T-helper 17 cell (primary cell): ENCODE data around the gene FYB1. TPM values are rescaled to one million over a fixed set of nuclear protein-coding genes. Genes with fewer than 3 reads are reported as not detected.
"Not testable (repeated sequence)": the region's sequence is repeated elsewhere in the genome, so short reads cannot be mapped to it uniquely, and the experiment has no call there.

Experiments used
- ATAC-seq: fragments of 150-1000 bp; cut with Tn5 transposase; 2 replicates; pipeline ENCODE4 v1.10.0; 2021; ENCODE audit warnings: mild to moderate bottlenecking, moderate library complexity
- DNase-seq, 3 donors: peaks; one replicate each; pipeline versions ENCODE4 v3.0.0 to v3.0.0-alpha.2; 2020 to 2021
- H3K9me3 ChIP-seq: one replicate; pipeline ENCODE4 v1.7.0; 2013; ENCODE audit warnings: low read length, mild to moderate bottlenecking; ENCODE audit not compliant: control insufficient read depth, poor library complexity, severe bottlenecking
- H3K27ac Mint-ChIP-seq: one replicate; pipeline ENCODE4 v1.8.0; 2022; ENCODE audit warnings: mild to moderate bottlenecking, moderate library complexity, mixed read lengths
- H3K27me3 Mint-ChIP-seq: one replicate; pipeline ENCODE4 v1.8.0; 2022; ENCODE audit warnings: mixed read lengths
- H3K36me3 Mint-ChIP-seq: one replicate; pipeline ENCODE4 v1.8.0; 2022; ENCODE audit warnings: low read depth, mixed read lengths
- H3K4me1 Mint-ChIP-seq: one replicate; pipeline ENCODE4 v1.8.0; 2022; ENCODE audit warnings: mild to moderate bottlenecking, mixed read lengths
- H3K4me3 Mint-ChIP-seq: one replicate; pipeline ENCODE4 v1.8.0; 2022; ENCODE audit warnings: mild to moderate bottlenecking, moderate library complexity, mixed read lengths
- total RNA-seq, 4 donors: library from RNA in 2 of 4; stranded (reverse) in 2 of 4; gene quantifications; one replicate each; pipeline ENCODE4 v1.2.3 and lab custom pipeline; 2022 to 2026

FYB1 gene
- total RNA-seq, 2 donors from 2014 or later, result 499 to 517 TPM

DNA sequence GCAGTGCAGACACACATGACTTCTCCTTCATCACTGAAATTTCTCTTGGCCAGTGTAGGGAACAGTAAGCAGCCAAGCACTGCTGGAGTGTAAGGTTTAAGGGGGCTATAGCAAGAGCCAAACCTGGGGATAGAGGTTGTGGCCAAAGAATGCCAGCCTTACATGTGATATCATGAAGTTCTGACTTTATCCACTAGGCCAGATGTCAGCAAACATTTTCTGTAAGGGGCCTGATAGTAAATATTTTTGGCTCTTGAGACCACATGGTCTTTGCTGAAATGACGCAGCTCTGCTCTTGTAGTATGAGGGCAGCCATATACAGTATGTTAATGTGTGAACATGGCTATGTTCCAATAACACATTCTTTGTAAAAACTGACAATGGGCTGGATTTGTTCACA is 29.7 kb upstream of the FYB1 start:
- H3K4me1 Mint-ChIP-seq, result no peaks in the 10 kb centered on the region
- DNase-seq (no peak), ATAC-seq (no peak)
- H3K9me3 ChIP-seq, result no peaks in the 10 kb centered on the region
- H3K27ac Mint-ChIP-seq, result no peak overlapping the region
- H3K27me3 Mint-ChIP-seq, result no peaks in the 10 kb centered on the region
- no peaks in the 10 kb centered on the region for H3K36me3 Mint-ChIP-seq
- no peak overlapping the region for H3K4me3 Mint-ChIP-seq

DNA sequence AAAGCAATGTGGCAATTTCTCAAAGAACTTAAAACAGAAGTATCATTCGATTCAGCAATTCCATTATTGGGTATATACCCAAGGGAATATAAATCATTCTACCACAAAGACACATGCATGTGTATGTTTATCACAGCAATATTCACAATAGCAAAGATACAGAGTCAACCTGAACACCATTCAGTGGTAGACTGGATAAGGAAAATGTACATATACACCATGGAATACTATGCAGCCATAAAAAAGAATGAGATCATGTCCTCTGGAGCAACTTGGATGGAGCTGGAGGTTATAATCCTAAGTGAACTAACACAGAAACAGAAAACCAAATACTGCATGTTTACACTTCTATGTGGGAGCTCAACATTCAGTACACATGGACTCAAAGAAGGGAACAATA is 21.4 kb upstream of the FYB1 start:
- DNase-seq, result no peak
- no peaks in the 10 kb centered on the region for H3K4me1 Mint-ChIP-seq
- no peaks in the 10 kb centered on the region for H3K9me3 ChIP-seq
- ATAC-seq, result no peak
- no peak overlapping the region for H3K27ac Mint-ChIP-seq
- no peaks in the 10 kb centered on the region for H3K27me3 Mint-ChIP-seq
- H3K4me3 Mint-ChIP-seq, result no peak overlapping the region
- no peaks in the 10 kb centered on the region for H3K36me3 Mint-ChIP-seq

DNA sequence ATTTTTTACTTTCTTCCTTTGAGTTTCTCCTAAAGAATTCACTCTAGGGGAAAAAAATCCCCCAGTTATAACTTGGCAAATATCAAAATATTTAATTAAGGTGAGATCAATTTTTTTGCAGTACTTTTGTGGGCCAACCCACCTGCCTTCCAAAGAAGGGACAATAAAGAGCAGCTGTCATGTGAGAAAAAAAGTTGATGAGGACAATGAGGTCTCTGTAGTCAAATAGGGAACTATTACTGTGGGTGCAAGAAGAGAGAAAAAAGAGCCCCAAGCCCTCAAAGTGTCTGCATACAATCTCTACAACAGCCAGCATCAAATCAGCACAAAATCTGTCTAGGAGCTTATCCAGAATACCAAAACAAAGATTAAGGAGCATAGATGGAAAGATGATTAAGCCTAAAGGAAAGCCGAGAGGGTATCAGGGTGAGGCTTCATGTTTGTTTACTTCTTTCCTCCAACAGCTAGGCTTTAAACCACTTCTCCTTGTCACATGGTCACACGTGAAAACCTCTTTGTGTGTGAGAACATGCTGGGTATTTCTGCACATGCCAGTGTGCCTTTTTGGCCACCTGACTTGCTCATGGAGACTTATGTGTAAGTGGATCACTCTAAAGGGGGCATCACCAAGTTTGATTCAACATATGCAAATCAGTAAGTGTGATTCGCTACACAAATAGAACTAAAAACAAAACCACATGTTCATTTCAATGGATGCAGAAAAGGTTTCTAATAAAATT is 19.2 kb upstream of the FYB1 start:
- Mint-ChIP-seq H3K27me3 (no peaks in the 10 kb centered on the region), H3K27ac (no peak overlapping the region), H3K4me3 (no peak overlapping the region), H3K36me3 (no peaks in the 10 kb centered on the region), H3K4me1 (no peaks in the 10 kb centered on the region)
- H3K9me3 ChIP-seq, result no peaks in the 10 kb centered on the region
- ATAC-seq (no peak), DNase-seq (no peak)

DNA sequence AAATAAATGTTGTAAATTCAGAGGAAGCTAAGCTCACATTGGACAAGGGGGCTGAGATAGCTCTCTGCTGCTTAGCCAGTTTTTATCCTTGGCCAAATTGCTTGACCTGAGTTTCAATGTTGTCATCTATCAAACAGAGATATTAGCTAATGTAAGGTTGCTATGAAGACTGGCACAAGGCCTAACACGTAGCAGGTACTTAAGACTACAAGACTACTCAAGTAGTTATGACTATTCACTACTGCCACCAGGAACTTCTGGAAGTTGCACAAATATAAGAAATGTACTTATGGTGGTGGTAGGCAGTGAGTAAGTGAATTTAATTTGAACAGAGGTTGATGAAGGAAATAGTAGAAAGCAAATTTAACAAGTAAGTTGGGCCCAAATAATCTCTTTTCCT is 17.4 kb upstream of the FYB1 start:
- no peaks in the 10 kb centered on the region for H3K36me3 Mint-ChIP-seq
- DNase-seq (no peak), ATAC-seq (no peak)
- H3K4me3 Mint-ChIP-seq, result no peak overlapping the region
- H3K9me3 ChIP-seq, result no peaks in the 10 kb centered on the region
- H3K27me3 Mint-ChIP-seq, result no peaks in the 10 kb centered on the region
- H3K4me1 Mint-ChIP-seq, result peaks cover 2% of the 10 kb centered on the region
- no peak overlapping the region for H3K27ac Mint-ChIP-seq

DNA sequence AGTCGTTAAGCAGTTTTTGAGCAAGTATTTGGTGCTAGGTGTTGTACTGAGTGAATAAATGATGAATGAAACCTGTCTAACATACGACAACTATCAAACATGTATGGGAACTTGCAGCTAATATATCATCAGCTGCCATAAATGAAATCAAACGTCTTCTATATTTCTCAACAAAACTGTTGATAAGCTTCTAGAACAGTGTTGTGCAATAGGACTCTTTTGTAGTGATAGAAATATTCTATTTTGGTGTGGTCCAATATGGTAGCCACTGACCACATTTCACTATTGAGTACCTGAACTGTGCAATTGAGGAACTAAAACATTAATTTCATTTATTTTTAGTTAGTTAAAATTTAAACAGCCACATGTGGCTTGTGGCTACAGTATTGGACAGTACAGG is 16.3 kb upstream of the FYB1 start:
- Mint-ChIP-seq H3K27me3 (no peaks in the 10 kb centered on the region), H3K27ac (no peak overlapping the region), H3K36me3 (no peaks in the 10 kb centered on the region), H3K4me3 (no peak overlapping the region), H3K4me1 (peaks cover 6% of the 10 kb centered on the region)
- ATAC-seq (no peak), DNase-seq (no peak)
- no peaks in the 10 kb centered on the region for H3K9me3 ChIP-seq

DNA sequence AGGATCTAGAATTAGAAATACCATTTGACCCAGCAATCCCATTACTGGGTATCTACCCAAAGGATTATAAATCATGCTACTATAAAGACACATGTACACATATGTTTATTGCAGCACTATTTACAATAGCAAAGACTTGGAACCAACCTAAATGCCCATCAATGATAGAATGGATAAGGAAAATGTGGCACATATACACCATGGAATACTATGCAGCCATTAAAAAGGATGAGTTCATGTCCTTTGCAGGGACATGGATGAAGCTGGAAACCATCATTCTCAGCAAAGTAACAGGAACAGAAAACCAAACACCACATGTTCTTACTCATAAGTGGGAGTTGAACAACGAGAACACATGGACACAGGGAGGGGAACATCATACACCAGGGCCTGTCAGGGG is 15.1 kb upstream of the FYB1 start:
- H3K27ac Mint-ChIP-seq, H3K4me3 Mint-ChIP-seq, H3K36me3 Mint-ChIP-seq, ATAC-seq, DNase-seq, H3K9me3 ChIP-seq, H3K4me1 Mint-ChIP-seq, H3K27me3 Mint-ChIP-seq: not testable (repeated sequence)

DNA sequence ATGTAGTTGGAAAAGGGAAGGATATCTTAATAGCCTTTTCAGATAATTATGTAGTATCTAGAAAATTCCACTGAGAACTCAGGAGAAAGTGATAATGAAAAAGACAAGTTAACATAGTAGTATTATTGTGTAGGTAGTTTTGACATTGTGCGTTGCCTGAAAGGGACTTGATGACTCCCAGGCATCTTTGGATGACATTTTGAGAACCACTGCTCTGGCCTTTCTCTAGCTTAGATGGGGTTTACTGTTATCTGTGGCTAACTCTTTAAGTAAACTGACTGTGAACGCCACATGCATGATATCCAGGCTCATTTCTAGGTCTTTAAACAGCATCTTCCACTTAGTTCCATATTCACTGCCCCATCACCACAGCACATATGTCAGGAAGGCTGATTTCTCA is 14.4 kb upstream of the FYB1 start:
- no peaks in the 10 kb centered on the region for H3K27me3 Mint-ChIP-seq
- ATAC-seq, result no peak

DNA sequence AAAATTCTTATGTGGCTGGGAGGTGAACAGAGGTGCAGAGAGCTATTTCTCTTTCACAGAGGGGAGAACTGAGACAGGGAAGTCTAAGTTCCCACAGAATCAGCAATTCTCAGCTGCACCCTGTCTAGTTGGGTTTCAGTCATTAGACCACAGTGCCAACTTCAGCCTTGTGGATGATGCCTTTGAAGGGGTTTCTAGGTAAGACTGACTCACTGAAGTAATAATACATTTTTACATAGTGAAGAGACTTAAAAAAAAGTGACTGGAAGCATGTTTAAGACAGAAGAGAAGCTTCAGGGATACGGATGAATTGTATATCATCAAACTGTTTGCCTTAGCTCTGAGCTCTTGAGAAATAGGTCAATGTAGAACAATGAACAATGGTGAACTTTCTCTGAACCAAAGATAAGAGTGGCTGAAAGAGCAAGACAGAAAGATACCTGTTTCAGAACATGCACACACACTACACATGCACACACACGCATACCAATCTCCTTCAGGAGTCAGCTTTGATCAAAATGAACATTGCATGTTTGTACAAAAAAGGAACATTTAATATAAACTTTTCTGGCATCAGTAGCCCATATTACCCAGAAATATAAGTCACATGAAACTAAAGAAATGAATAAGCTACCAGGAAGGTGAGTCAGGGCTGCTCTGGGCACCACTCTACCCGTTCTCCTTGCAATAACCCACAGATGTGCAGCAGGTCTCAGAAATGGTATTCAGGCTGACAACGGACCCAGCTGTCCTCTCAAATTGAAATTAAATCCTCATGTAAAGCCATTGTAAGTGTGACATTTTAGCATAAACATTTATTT is 12.6 kb upstream of the FYB1 start:
- no peaks in the 10 kb centered on the region for H3K27me3 Mint-ChIP-seq
- no peaks in the 10 kb centered on the region for H3K9me3 ChIP-seq
- DNase-seq (no peak), ATAC-seq (peak; percentile 63)
- peak overlapping the region; percentile 37 for H3K27ac Mint-ChIP-seq
- no peaks in the 10 kb centered on the region for H3K36me3 Mint-ChIP-seq
- H3K4me3 Mint-ChIP-seq, result peak overlapping the region; percentile 55
- H3K4me1 Mint-ChIP-seq, result peaks cover 11% of the 10 kb centered on the region

More for the DNA sequence above, 14.4 kb upstream of the FYB1 start:
- no peak for DNase-seq
- Mint-ChIP-seq H3K4me3 (no peak overlapping the region), H3K36me3 (no peaks in the 10 kb centered on the region), H3K4me1 (peaks cover 9% of the 10 kb centered on the region), H3K27ac (no peak overlapping the region)
- no peaks in the 10 kb centered on the region for H3K9me3 ChIP-seq

DNA sequence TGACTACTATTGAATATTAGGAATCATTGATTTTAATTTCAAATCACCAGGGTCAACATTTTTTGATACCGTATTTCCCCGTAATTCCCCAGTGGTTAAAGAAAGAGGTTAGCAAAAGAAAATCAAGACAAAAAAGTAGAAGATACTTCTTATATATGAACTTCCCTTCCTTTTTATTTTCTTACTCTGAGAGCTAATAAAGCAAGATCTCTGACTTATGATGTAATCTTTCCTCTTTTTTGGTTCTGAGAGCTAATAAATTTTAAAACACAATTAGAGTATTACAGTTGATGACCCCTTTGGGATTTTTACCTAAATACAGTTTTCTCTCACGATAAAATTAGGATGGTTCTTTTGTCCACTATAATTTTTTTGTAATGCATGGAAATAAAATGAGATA is 9.2 kb upstream of the FYB1 start:
- Mint-ChIP-seq H3K4me1 (peaks cover 20% of the 10 kb centered on the region), H3K27ac (no peak overlapping the region), H3K27me3 (no peaks in the 10 kb centered on the region), H3K36me3 (peaks cover 4% of the 10 kb centered on the region), H3K4me3 (no peak overlapping the region)
- no peak for DNase-seq
- no peaks in the 10 kb centered on the region for H3K9me3 ChIP-seq
- no peak for ATAC-seq

DNA sequence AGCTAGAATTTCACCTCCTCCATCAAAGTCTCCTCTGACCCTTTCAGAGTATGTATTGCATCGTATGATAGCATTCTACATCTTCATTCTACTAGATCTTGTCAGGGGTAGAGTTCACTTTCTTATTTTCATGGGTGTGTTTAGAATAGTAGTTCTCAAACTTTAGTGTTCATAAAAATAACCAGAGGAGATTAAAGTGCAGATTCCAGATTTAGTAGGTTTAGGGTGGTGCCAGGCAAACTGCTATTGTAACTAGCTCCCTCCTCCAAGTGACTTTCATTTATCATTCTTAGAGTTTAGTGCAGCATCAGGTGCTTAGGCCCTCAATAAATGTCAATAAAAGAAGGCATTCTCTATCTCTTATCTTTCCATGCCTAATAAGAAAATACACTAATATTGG is 7.2 kb upstream of the FYB1 start:
- ATAC-seq (no peak), DNase-seq (no peak)
- Mint-ChIP-seq H3K4me1 (peaks cover 20% of the 10 kb centered on the region), H3K4me3 (no peak overlapping the region), H3K27ac (no peak overlapping the region), H3K36me3 (peaks cover 4% of the 10 kb centered on the region), H3K27me3 (no peaks in the 10 kb centered on the region)
- H3K9me3 ChIP-seq, result no peaks in the 10 kb centered on the region

DNA sequence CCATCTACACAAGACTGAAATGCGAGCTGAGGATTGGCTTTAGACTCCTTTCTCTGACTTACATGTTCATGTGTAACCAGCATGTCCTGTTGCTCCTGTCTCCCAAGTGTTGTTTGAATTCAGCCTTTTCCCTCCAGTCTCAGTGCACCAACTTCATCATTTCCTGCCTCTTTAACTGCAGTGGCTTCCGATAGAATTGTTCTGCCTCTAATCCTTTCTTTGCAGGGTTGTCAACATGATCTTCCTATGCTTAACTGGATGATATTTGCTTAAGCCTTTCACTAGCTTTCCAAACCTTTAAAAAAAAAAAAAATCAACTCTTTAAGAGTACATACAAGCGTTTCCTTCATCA is 6.7 kb upstream of the FYB1 start:
- H3K4me3 Mint-ChIP-seq, result no peak overlapping the region
- peaks cover 4% of the 10 kb centered on the region for H3K36me3 Mint-ChIP-seq
- H3K9me3 ChIP-seq, result no peaks in the 10 kb centered on the region
- ATAC-seq, result no peak
- H3K4me1 Mint-ChIP-seq, result peaks cover 16% of the 10 kb centered on the region
- DNase-seq, result no peak
- no peaks in the 10 kb centered on the region for H3K27me3 Mint-ChIP-seq
- no peak overlapping the region for H3K27ac Mint-ChIP-seq

DNA sequence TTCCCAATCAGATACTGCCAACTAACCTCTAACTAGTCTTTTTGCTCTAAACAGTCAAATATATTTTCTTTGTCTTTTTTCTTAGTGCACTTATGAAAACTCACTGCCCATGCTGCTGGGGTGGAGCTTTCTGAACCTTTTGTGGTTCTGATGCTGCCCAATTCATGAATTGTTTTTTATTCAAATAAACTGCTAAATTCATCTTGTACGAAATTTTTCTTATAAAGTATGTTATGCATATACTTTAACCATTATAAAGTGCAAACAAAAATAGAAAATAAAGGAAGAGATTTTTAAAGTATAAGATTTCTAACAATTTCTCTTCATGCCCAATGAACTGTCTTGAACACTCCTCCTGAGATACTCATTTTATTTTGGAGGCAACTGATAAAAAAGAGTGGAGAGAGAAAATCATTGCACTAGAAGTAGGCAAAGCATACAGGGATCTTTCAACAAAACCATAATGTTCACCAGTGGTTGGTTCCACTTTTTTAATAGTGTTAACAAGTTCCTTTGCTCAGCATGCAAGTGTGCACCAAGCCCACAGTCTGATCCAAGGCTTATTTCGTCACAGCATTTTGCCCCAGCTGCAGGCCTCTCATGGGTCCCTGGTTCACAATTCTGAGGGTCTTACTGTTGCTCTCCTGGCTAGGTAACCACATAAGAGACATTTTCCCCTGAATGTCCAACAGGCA is 6.2 kb upstream of the FYB1 start:
- Mint-ChIP-seq H3K4me1 (peaks cover 16% of the 10 kb centered on the region), H3K27me3 (no peaks in the 10 kb centered on the region), H3K36me3 (peaks cover 4% of the 10 kb centered on the region), H3K4me3 (no peak overlapping the region), H3K27ac (no peak overlapping the region)
- no peaks in the 10 kb centered on the region for H3K9me3 ChIP-seq
- DNase-seq (no peak), ATAC-seq (no peak)

DNA sequence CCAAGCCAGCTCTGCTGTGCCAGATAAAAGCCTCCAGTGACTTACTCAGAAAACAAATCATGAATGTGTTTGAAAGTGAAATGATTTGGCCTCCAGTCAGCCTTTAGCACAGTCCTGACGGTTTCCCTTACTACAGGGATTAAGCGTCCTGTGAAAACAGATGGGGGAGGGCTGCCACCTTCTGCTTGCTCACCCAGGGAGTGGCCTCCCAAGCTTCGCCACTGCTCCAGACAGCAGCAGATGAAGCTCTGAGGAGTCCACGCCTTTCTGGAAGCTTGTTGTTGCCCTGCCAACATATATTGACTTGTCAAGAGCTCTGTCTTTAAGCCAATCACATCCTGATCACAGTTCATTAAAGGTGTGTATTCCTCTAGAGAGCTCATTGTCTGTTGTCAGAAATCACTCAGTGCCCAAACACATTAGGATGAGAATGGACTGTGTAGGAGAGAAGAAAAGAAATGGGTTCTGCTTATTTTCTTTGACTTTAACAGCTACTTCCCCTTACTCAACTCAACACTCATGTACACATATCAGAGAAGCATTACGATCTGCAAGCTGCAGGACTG is 4.9 kb upstream of the FYB1 start:
- Mint-ChIP-seq H3K27me3 (no peaks in the 10 kb centered on the region), H3K4me3 (no peak overlapping the region), H3K27ac (peak overlapping the region; percentile 14), H3K4me1 (peaks cover 13% of the 10 kb centered on the region), H3K36me3 (peaks cover 4% of the 10 kb centered on the region)
- H3K9me3 ChIP-seq, result no peaks in the 10 kb centered on the region
- DNase-seq (no peak), ATAC-seq (peak; percentile 36)
